Stimulated activated CD4-positive, alpha-beta T cell treated with anti-CD3 and anti-CD28 coated beads, TNF-alpha, amount 100 ng/mL, for 4 hours (primary cell): Measurements from ENCODE around the gene TGM3.

Experiments
- DNase-seq, 3 experiments: peaks; one replicate each; pipeline ENCODE4 v3.0.0-alpha.2; 2020; ENCODE audit warnings: low read depth in 3 of 3

The TGM3 gene

GRCh38 chr20:2283706-2284423, 11.9 kb upstream of the TGM3 start:
- no peak for DNase-seq

GRCh38 chr20:2285193-2285592, 10.6 kb upstream of the TGM3 start:
- DNase-seq, result no peak

DNA sequence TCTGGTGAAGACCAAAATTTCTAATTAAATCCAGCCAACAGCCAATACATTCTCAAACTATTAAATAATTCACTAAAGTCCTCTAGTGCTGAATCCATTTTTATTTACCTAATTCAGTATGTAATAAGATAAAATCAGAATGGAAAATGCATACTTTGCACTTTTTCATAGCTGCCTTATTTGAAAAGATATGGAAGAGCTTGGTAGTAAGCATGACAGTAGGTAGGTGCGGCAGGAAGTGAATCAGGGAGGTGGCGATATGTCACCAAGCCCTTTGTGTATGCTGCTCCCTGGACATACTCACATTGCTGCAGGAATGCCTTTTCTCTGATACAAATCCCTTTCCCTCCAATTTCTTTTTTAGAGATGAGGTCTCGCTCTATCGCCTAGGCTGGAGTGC, 10.2 kb upstream of the TGM3 start:
- no peak for DNase-seq

- no peak for DNase-seq
Measured at GRCh38 chr20:2287504-2287903, 8.3 kb upstream of the TGM3 start.

DNA sequence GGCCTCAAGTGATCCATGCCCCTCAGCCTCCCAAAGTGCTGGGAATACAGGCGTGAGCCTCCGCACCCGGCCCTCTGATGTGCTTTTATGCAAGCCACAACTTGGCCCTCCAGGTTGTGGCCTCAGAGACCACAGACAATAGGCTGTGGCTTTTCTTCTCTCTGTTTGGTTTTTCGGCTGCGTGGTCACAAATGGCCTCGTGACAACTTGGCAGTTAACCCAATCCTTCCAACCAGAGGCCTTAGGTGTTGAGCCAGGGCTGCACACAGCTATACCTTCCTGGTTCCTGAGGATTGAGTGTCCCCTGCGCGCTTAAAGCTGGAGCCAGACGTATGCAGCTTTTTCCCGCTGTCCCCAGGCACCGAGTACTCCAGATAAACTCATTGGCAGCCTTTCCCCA, 6.3 kb upstream of the TGM3 start:
- no peak for DNase-seq

DNA sequence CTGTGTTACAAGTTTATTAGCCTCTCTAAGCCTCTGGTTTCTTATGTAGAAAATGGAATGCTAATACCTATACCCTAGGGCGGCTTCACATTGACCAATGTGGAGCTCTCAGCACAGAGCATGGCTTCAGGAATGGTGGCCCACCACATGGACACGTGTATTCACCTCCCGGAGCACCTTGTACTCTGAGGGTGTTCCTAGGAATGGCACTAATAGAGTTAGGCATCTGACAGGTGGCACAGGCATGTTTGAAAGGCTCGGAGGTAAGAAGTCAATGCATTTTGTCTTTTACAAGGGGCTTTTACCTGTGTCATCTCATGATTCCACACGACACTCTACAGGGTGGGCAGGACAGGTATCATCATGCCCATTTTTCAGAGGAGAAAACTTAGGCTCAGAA, 5.3 kb upstream of the TGM3 start:
- no peak for DNase-seq

DNA sequence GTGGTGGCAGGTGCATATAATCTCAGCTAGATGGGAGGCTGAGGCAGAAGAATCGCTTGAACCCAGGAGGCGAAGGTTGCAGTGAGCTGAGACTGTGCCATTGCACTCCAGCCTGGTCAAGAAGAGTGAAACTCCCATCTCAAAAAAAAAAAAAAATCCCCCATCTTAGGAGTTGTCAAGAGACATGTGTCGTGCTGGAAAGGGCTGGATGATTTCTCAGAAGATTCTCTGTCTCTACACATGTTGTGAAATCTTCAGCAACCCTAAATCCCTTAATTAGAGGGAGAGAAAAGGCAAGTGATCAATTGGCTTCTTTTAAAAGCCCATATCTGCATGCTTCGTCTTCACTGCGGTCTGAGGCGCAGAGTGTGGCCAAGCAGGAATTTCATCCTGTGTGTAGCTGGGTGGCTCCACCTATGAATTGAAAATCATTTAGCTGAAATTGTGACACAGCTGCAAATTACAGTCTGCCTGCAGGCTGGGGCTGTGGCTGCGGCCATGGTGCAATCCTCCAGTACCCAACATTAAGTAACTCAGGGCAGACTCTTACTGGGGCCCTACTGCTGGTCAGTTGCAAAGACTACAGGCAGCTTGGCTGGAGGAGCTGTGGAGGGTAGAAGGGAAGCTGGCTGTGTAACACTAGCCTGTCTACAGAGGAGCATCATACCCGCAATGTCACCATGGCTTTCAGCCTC, 3.2 kb upstream of the TGM3 start:
- no peak for DNase-seq

GRCh38 chr20:2293486-2293885, 2.3 kb upstream of the TGM3 start:
- DNase-seq, result no peak

- DNase-seq, result no peak
Measured at GRCh38 chr20:2293971-2294370, 1.8 kb upstream of the TGM3 start.

DNA sequence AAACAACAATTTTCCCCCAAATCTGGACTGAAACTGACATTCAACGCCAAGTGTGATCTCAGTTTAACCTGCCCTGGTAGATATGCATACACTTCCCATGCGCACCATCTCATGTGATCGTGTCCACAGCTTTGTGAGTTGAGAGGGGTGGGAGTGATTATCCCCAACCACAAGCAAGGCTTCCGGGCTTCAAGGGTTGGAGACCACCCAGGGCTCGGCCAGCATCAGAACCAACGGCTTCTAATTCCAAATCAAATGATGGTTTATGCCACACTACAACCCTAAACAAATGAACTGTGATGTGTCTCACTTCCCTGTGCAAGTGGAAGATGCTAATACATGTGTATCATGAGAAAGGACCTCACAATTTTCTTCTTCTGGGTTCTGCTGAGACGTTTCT, 515 bp upstream of the TGM3 start:
- DNase-seq, result no peak

DNA sequence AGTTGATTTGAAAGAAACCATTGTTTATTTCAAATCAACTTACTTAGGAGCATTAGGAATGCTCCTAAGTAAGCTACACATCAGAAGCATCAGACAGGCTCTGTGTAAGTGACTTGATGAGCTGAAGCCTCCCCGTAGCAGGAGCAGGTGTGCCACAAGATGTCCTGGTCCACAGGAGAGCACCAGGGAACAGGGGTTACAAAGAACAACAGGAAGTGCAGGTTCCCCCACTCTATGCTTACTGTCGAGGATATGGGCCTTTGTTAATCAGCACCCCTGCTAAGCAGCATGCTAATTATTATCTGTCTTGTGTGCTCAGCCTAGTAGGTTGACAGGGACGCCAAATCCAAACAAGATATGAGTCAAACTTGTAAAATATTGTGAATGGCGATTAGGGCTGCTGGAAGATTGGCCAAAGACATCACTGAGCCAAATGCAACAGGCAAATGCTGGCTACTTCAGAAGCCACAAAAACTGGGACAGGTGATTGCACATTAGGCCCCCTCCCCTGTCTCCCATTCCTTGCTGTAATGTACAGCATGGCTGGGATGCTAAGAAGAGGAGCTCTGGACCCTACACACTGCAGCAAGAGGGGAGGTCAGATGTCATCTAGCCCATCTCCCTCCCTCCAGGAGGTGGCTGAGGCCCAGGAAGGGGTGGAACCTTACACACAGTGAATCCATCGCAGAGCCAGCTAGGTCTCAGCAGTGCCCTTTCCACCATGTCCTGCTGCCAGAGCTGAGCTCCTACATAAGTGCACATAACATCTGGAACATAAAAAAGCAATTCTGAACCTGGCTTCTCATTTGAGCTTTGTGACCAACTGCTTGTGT, 939 bp downstream of the TGM3 start:
- DNase-seq, result no peak

- no peak for DNase-seq
Measured at GRCh38 chr20:2297357-2297728, 1.5 kb downstream of the TGM3 start.

DNA sequence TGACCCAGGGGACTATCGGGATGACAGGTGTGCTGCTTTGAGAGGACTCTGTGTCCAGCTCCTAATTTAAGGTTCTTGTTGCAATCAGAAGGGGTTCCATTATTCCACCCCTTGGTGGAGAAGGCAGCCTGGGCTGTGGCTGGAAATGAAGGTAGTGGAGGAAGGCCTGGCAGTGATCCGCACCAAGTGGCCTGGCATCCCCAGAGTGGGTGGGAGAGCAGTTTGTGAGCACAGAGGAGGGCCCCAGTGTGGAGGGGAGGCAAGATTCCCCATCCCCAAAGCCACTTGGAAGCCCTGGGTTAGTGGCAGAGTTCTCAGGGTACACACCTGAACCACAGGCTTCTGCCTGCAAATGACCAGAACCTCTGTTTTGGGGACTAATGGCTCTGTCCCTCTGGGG, 2.3 kb downstream of the TGM3 start:
- no peak for DNase-seq

GRCh38 chr20:2298701-2299100, 2.9 kb downstream of the TGM3 start:
- no peak for DNase-seq

DNA sequence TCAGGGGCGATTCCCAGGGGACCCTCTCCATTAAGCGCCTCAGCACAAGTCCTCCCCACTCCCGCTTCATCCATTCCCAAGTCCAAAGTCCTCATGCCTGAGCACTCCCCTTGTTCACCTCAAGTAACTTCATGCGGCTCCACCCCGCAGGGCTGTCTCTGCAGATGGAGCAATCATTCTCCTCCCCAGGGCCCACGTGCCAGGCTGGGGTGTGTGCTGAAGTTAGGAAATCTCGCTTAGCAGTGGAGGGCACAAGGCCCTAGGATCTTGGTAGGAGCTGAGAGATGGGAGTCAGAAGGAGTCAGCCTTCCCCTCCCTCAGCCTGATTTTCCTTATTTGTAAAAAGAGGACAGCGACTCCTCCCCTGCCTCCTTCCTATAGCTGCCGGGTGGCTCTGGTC, 3.5 kb downstream of the TGM3 start:
- no peak for DNase-seq

- no peak for DNase-seq
Measured at GRCh38 chr20:2300002-2300401, 4.2 kb downstream of the TGM3 start.

- no peak for DNase-seq
Measured at GRCh38 chr20:2300420-2300819, 4.6 kb downstream of the TGM3 start.

- DNase-seq, result no peak
Measured at GRCh38 chr20:2301164-2301622, 5.4 kb downstream of the TGM3 start.

DNA sequence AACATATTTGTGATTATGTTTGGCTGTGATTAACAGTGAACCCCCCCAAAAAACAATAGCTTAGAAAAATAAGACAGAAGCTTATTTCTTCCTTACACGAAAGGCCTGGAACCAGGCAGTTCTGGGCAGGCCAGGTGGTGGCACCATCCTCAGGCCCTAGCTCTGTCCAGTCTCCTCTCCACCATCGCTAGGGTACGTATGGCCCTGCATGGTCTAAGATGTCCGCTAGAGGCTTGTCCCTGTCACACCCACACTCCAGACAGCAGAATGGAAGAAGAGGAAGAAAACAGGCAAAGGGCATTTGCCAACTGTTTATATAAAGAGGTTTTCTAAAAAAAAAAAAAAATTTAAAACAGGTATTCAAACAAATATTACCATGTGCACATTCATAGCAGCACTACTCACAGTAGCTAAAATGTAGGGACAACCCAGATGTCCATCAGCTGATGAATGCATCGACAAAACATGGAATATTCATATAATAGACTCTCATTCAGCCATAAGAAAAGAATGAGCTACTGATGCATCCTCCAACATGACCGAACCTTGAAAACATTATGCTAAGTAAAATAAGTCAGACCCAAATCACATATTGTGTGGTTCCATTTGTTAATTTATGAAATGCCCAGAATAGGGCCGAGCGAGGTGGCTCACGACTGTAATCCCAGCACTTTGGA, 6.7 kb downstream of the TGM3 start:
- no peak for DNase-seq

GRCh38 chr20:2303673-2304072, 7.9 kb downstream of the TGM3 start:
- DNase-seq, result no peak

DNA sequence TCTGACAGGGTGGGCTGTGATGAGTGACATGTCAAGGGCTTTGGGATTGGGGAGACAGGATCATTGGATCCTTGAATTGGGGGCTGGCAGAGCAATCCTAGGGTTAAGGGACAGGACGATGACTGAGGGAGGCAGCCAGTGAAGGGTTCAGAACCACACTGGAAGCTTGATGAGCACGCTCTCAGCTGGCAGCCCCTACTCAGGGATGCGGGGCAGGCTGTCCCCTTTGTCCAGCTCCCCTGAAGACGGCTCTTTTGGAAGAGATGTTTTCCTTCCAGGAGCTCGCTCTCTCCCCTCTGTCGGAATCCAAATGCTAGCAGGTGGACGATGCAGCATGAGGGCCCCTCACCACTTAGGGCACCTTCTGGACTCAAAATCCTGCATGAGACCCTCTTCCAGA, 8.4 kb downstream of the TGM3 start:
- DNase-seq, result no peak

- no peak for DNase-seq
Measured at GRCh38 chr20:2305029-2305428, 9.2 kb downstream of the TGM3 start.
